Esophagus squamous epithelium (tissue), 4 donors: ENCODE data around the gene RARB.

Experiments
- POLR2A ChIP-seq, 4 donors: fragments of 450-650 bp; IDR thresholded peaks; one replicate each; pipeline ENCODE4 v1.6.1; 2017; ENCODE audit warnings: antibody characterized with exemption in 4 of 4, mild to moderate bottlenecking in 4 of 4, moderate library complexity in 3 of 4
- TF ChIP-seq, protein P1 (sequence below), 6 experiments: fragments of 450-650 bp in 4 of 6; fragments of 200-600 bp in 2 of 6; sonication (generic) in 2 of 6; IDR thresholded peaks; one replicate each; pipeline ENCODE4 v1.5.1; 2016 to 2019; ENCODE audit warnings: antibody characterized with exemption in 6 of 6, mild to moderate bottlenecking in 4 of 6, moderate library complexity in 4 of 6

DNA sequence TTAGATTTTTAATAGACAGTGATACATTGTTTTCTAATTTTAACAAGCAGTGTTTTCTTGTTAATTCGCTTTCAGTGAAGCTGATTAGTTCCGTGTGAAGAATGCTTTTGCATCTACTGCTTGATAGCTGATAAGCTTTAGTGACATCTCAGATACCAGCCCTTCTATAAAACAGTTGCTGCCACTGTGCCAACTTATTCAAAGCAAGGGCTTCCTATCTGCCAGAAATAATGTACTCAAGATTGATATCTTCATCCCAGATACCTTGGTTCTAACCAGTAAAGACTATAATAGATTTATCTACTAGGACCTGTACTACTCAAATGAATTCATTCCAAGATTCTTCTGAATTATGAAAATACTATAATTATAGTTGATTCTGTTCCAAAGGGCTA lies 30.4 kb downstream of the RARB start:
- TF ChIP-seq, protein P1, sequence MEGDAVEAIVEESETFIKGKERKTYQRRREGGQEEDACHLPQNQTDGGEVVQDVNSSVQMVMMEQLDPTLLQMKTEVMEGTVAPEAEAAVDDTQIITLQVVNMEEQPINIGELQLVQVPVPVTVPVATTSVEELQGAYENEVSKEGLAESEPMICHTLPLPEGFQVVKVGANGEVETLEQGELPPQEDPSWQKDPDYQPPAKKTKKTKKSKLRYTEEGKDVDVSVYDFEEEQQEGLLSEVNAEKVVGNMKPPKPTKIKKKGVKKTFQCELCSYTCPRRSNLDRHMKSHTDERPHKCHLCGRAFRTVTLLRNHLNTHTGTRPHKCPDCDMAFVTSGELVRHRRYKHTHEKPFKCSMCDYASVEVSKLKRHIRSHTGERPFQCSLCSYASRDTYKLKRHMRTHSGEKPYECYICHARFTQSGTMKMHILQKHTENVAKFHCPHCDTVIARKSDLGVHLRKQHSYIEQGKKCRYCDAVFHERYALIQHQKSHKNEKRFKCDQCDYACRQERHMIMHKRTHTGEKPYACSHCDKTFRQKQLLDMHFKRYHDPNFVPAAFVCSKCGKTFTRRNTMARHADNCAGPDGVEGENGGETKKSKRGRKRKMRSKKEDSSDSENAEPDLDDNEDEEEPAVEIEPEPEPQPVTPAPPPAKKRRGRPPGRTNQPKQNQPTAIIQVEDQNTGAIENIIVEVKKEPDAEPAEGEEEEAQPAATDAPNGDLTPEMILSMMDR (IDR thresholded peaks at IDR 0.05): no peak
- no peak for TF ChIP-seq POLR2A (IDR thresholded peaks at IDR 0.05)
